Motor neuron (in vitro differentiated cells): Measurements from ENCODE around the gene PDRG1. TPM values are rescaled to one million over a fixed set of nuclear protein-coding genes. Genes with fewer than 3 reads are reported as not detected.
A peak's percentile ranks its signal among the peaks of the same experiment; 100 is the strongest.

Experiments used
- ATAC-seq, 8 experiments: fragments of 200-7000 bp; cut with Tn5 transposase; replicated peaks in 6 of 8; 2 replicates each; pipeline ENCODE4 v1.8.0; 2021; ENCODE audit warnings: mild to moderate bottlenecking in 8 of 8, moderate library complexity in 8 of 8
- H3K27ac ChIP-seq, 2 donors: fragments of 250-450 bp; sonication (Bioruptor Pico); 2 replicates each; pipeline ENCODE4 v1.9.0; 2021; ENCODE audit warnings: antibody characterized with exemption in 2 of 2, mild to moderate bottlenecking in 2 of 2, moderate library complexity in 1 of 2
- H3K4me1 ChIP-seq, 2 donors: fragments of 250-450 bp; sonication (Bioruptor Pico); replicated peaks in 1 of 2; 2 replicates each; pipeline ENCODE4 v1.6.1; 2021; ENCODE audit warnings: antibody characterized with exemption in 2 of 2, mild to moderate bottlenecking in 2 of 2, moderate library complexity in 1 of 2
- H3K4me3 ChIP-seq, 5 donors: fragments of 250-450 bp; sonication (Bioruptor Pico); 2 replicates each; pipeline ENCODE4 v1.9.0; 2021; ENCODE audit warnings: antibody characterized with exemption in 5 of 5, mild to moderate bottlenecking in 5 of 5, moderate library complexity in 4 of 5
- WGBS, 10 experiments: fragments of 450-650 bp; shearing (Covaris generic); methylation state at CpG; one replicate each; pipeline ENCODE4 v1.0.0; 2022; 5-methylcytosine and 5-hydroxymethylcytosine counted together
- in situ Hi-C, 9 experiments: fragments of 400-800 bp; cut with MboI; loops; one replicate each; pipeline ENCODE4 v1.15.0; 2021; ENCODE audit warnings: low sequenced_read_pairs in 9 of 9, low pct_unique_long_range_greater_than_20kb in 2 of 9; ENCODE audit not compliant: unreplicated experiment in 9 of 9
- total RNA-seq, 8 experiments: library from RNA; unstranded; fragments of 300-600 nt; gene quantifications; 2 replicates each; pipeline versions ENCODE4 v1.2.3 to v1.2.4, GENCODE V29; 2022

PDRG1 gene
- total RNA-seq, 8 experiments from 2014 or later: 16.4 to 46.5 (median 22.2) TPM

DNA sequence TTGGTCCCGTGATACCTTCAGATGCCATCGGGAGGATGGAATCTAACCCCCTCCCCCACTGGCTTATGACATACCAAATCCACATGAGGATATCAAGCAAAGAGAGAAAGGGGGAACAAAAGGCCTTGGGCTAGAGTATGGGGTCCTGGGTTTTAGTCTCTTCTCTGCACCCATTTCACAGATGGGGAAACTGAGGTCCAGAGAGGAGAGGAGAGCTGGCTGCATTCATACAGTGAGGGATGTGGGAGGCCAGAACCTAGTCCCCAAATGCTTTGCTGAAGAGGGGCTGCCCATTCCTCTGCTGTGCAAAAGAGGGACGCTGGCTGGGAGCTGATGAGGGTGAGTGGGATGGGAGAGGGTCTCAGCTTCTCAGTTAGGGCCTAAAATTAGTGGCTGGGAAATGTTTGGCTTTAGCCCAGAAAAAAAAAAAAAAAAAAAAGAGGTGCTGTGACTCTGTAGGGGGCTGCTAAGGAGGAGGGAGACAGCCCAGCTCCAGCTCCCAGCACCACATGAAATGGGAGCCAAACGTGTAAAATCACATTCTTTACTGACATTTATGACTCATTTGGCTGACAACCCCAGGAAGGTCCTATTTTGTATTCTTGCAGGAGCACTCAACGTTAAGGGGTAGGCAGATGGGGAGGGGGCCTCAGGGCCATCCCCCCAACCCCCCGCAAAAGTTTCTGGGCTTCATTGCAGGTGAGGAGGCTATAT is 28.0 kb upstream of the PDRG1 start:
- Histone ChIP-seq H3K4me3 (no peak overlapping the region), H3K4me1 (peaks cover 6 to 8% of the 10 kb centered on the region in 2 donors), H3K27ac (no peak overlapping the region)
- ATAC-seq: no peak
- WGBS, 10 experiments: 0 to 100% (median 70%) methylated on average over 1 to 5 of the region's 6 CpGs; no CpG with 5 or more reads in 2 of the 10 experiments
- in situ Hi-C loops: no loop called here

DNA sequence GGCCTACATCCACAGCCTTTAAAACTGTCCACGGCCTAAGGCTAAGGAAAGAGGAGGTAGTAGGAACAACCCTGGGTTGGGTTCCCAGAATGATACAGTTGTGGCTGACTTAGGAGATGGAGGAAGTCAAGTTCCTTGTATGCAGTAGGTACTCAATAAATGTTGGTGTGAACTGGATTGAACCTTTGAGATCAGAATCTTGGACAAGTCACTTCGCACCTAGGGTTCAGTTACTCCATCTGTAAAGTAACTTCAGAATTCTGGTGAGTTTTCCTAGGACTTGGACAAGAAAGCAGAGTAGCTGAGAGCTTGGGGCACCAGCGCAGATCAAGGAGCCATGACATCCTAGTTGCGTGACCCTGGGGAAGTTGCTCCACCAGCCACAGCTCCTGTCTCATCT is 25.2 kb upstream of the PDRG1 start:
- in situ Hi-C loops: no loop called here
- 0 to 100% (median 68%) methylated on average over 1 to 4 of the region's 4 CpGs; no CpG with 5 or more reads in 4 of the 10 experiments for WGBS, 10 experiments
- Histone ChIP-seq H3K4me1 (peaks cover 13 to 16% of the 10 kb centered on the region in 2 donors), H3K4me3 (no peak overlapping the region), H3K27ac (no peak overlapping the region)
- ATAC-seq: no peak

DNA sequence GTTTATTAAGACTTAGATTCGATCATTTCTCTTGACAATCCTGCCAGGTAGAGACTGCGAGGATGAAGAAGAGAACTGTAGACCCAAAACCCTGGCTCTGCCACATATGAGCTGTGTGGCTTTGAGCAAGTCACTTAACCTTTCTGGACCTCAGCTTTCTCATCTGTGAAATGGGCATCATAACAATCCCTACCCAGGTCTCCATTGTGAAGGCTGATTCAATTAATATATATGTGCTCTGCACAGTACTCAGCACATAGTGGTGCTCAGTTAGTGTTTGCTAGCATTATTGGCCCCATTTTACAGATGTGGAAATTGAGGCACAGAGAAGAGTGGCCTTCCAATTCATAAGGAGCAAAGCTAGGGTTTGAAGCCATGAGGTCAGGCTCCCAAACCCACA is 24.0 kb upstream of the PDRG1 start:
- no peak overlapping the region for H3K4me3 ChIP-seq
- in situ Hi-C loops: no loop called here
- H3K27ac ChIP-seq: no peak overlapping the region
- ATAC-seq: no peak
- 23 to 94% (median 71%) methylated on average over 2 of the region's 2 CpGs; no CpG with 5 or more reads in 4 of the 10 experiments for WGBS, 10 experiments
- H3K4me1 ChIP-seq: peaks cover 16% of the 10 kb centered on the region in 2 donors

DNA sequence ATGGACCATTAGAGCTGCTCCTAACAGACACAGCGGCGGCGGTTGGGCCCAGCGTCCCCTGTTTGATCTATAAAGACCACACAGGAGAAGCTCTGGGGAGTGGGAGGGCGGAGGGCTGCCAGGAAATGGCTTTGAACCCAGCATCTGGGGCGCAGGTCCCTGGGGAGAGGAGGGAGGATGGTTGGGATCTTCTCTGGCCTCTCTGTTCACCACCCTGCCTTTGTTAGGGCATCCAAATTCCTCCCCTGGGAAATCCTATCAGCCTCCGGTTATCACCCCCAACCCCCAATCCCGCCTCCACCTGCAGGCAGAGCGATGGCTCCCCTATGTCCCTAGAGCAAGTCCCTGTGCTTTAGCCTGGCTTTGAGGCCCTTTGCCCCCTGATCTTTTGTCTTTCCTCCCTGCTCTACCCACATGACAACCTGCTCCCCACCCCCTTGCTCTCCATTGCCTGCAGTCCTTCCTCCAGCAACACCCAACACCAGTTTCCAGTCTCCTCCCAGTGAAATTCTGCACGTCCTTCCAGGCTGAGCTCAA is 23.2 kb upstream of the PDRG1 start:
- peaks cover 16 to 25% of the 10 kb centered on the region in 2 donors for H3K4me1 ChIP-seq
- H3K27ac ChIP-seq: peak overlapping the region; percentile 47 to 73
- H3K4me3 ChIP-seq: peak overlapping the region in 3 of 5 donors; percentile 1 to 18 (median 17)
- in situ Hi-C loops: loop anchor here in 2 of 9 experiments (25.0 kb wide), 2 partner anchors 87 to 113 kb away; partner anchors contain the start of genes DUSP15 (in 1 of the 2), HCK (in 1 of the 2) and TTLL9 (in 1 of the 2)
- 0 to 13% (median 8%) methylated on average over 1 to 4 of the region's 10 CpGs; no CpG with 5 or more reads in 6 of the 10 experiments for WGBS, 10 experiments
- ATAC-seq: peak in 7 of 8 experiments; percentile 58 to 77 (median 72)

DNA sequence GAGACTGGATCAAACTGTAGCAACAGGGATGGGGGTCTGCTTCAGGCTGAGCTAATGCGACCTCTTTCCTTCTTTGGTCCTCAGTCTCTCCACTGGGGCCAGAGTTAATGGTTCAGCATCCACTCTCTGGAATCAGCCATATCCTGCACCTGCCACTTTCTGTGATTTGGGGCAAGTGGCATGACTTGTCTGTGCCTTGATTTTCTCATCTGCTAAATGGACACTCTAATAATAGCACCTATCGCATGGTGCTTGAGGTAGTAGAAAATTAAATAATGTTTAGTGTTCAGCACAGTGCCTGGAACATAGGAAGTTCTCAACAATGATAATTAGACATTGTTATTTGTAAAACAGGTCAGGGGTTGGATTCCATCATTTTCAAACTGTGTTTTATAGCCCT is 22.4 kb upstream of the PDRG1 start:
- Histone ChIP-seq H3K4me1 (peaks cover 16 to 26% of the 10 kb centered on the region in 2 donors), H3K27ac (peak overlapping the region in 1 of 2 donors; percentile 47), H3K4me3 (peak overlapping the region in 1 of 5 donors; percentile 18)
- 33 to 100% (median 65%) methylated on average over 1 to 2 of the region's 2 CpGs; no CpG with 5 or more reads in 4 of the 10 experiments for WGBS, 10 experiments
- ATAC-seq: no peak
- in situ Hi-C loops: loop anchor here in 2 of 9 experiments (25.0 kb wide), 2 partner anchors 88 to 112 kb away; partner anchors contain the start of genes DUSP15 (in 1 of the 2), HCK (in 1 of the 2) and TTLL9 (in 1 of the 2)

DNA sequence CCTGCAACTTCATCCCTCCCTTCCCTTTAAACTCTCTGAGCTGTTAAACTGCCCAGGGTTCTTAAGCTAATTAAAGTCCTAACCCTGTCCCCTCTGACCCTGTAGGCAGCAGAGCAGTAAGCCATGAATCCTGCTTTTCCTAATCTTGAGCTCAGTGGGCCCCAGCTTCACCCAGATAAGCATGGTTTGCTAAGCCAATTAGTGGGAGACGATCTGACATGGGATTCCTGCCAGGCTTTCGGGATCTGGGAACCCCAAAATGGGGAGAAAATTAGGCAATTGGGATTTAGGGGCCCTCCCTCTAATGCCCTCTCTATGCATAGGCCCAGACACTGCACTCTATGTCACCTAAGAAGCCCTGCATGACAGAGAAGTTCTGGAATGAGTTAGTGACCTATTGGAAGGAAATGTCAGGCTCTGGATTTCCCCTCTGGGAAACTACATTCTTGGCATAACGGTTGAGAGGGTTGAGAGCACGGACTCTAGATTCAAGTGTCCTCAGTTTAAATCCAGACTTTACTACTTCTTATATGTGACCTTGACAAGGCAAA is 20.7 kb upstream of the PDRG1 start:
- no peak for ATAC-seq
- in situ Hi-C loops: loop anchor here in 2 of 9 experiments (25.0 kb wide), 2 partner anchors 90 to 110 kb away; partner anchors contain the start of genes DUSP15 (in 1 of the 2), HCK (in 1 of the 2) and TTLL9 (in 1 of the 2)
- H3K4me1 ChIP-seq: peaks cover 16 to 26% of the 10 kb centered on the region in 2 donors
- no peak overlapping the region for H3K4me3 ChIP-seq
- 0 to 68% (median 40%) methylated on average over 1 to 4 of the region's 4 CpGs; no CpG with 5 or more reads in 3 of the 10 experiments for WGBS, 10 experiments
- H3K27ac ChIP-seq: no peak overlapping the region

DNA sequence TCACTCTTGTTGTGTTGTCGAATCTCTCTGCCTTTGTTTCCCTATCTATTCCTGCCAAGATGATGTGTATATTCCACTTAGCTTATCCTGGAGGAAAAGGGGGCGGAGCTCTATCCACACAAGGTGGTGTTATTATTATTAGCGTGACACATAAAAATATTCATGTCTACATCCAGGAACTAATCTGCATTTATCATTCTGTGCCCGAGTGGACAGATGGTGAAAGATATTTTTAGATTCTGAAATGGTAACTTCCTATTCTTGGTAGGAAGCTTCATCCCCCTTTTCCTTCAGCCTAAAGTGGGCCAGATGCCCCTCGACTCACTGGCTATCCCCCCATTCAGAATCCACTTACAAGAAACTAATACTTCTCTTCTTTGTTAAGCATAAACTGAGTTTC is 18.1 kb upstream of the PDRG1 start:
- in situ Hi-C loops: loop anchor here in 2 of 9 experiments (25.0 kb wide), 2 partner anchors 92 to 108 kb away; partner anchors contain the start of genes DUSP15 (in 1 of the 2), HCK (in 1 of the 2) and TTLL9 (in 1 of the 2)
- WGBS, 10 experiments: 0 to 59% (median 37%) methylated on average over 1 to 5 of the region's 5 CpGs
- peak overlapping the region; percentile 59 to 91 (median 71) for H3K4me3 ChIP-seq
- no peak overlapping the region for H3K27ac ChIP-seq
- no peak for ATAC-seq
- H3K4me1 ChIP-seq: peaks cover 14 to 28% of the 10 kb centered on the region in 2 donors

DNA sequence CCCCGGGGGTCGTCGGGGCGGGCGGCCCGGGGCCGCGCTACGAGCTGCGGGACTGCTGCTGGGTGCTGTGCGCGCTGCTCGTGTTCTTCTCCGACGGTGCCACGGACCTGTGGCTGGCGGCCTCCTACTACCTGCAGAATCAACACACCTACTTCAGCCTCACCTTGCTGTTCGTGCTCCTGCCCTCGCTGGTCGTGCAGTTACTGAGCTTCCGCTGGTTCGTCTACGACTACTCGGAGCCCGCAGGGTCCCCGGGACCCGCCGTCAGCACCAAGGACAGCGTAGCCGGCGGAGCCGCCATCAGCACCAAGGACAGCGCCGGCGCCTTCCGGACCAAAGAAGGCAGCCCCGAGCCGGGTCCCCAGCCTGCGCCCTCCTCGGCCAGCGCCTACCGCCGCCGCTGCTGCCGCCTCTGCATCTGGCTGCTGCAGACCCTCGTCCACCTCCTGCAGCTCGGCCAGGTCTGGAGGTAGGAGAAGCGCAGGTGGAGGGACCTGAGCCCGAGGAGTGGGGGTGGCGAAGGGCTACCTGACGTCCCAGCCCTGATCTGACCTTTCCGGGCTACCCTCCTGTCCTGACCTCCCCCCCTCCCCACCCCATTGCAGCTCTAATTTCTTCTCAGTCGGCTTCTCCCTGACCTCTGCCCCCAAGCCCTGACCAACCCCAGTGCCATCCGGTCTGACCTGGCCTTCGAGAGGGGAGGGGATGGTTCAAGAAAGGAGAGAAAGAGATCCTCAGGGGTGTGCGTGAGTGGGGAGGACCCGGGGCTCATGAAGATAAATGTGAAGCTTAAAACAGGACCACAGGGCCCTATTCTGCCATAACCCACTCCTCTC is 16.7 kb upstream of the PDRG1 start:
- in situ Hi-C loops: loop anchor here in 2 of 9 experiments (25.0 kb wide), 2 partner anchors 94 to 106 kb away; partner anchors contain the start of genes DUSP15 (in 1 of the 2), HCK (in 1 of the 2) and TTLL9 (in 1 of the 2)
- ATAC-seq: peak; percentile 64 to 98 (median 76)
- 0% methylated on average over 1 to 2 of the region's 57 CpGs; no CpG with 5 or more reads in 7 of the 10 experiments for WGBS, 10 experiments
- Histone ChIP-seq H3K27ac (peak overlapping the region; percentile 57 to 73), H3K4me3 (peak overlapping the region; percentile 59 to 91 (median 71)), H3K4me1 (peaks cover 4 to 26% of the 10 kb centered on the region in 2 donors)

DNA sequence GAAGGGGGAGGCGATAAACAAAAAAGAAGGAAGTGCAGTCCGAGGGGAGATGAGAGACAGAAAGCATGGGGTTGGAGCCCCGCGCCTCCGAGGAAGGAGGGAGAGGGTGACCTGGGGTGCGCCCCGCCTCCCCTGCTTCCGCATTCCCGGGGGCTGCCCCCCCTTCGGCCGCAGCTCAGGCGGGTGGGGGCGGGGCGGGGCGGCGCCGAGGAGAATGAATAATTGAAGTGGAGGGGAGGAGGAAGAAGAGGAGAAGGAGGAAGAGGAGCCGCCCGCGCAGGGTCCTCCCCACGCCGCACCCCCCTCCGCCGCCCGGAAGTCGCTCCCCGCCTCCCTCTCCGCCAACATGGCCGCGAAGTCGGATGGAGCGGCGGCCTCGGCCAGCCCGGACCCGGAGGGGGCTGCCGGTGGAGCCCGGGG is 16.0 kb upstream of the PDRG1 start, which contains the start of gene XKR7:
Gene XKR7, plus strand, starts transcription at position 322 of the 420 bp plus-strand sequence. Its CDS starts 25 bp downstream, at position 347.
- no CpG with 5 or more reads among the region's 38 CpGs for WGBS, 10 experiments
- Histone ChIP-seq H3K27ac (peak within 1 kb of the TSS; percentile 57 to 73), H3K4me3 (peak within 1 kb of the TSS; percentile 59 to 91 (median 71)), H3K4me1 (peaks cover 7 to 33% of the 10 kb centered on the region in 2 donors)
- in situ Hi-C loops: loop anchor here in 2 of 9 experiments (25.0 kb wide), 2 partner anchors 94 to 106 kb away; partner anchors contain the start of genes DUSP15 (in 1 of the 2), HCK (in 1 of the 2) and TTLL9 (in 1 of the 2)
- ATAC-seq: peak; percentile 22 to 83 (median 76)

DNA sequence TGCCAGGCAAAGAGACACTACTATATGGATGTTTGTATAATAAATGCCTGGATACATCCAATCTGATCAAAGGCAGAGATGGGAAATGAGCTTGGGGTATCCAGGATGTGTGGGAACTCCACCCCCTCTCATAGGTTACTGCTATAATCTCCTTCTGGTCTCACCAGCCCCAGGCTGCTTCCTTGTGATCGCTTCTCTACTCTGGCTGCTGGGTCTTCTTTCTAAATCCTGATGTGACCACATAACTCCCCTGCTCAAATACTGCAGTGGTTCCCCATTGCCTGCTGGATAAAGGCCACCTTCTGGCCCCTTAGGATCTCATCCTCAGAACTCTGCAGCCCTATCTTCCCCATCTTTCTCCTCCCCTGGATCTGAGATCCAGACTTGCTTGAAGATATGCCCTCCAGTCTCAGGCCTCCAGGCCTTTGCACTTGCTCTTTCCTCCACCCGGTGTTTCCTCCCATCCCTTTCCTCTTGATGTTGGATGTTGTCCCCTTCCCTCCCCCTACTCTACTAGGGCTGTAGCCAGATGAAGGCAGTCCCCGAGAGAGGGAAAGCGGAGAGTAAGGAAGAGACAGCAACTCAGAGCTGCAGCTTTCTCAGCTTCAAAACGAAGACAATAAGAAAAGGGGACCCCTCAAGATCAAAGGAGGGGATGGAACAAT is 15.3 kb upstream of the PDRG1 start:
- H3K27ac ChIP-seq: peak overlapping the region; percentile 57 to 73
- peak overlapping the region; percentile 59 to 91 (median 71) for H3K4me3 ChIP-seq
- peak in 5 of 8 experiments; percentile 27 to 56 (median 49) for ATAC-seq
- in situ Hi-C loops: loop anchor here in 2 of 9 experiments (25.0 kb wide), 2 partner anchors 95 to 105 kb away; partner anchors contain the start of genes DUSP15 (in 1 of the 2), HCK (in 1 of the 2) and TTLL9 (in 1 of the 2)
- H3K4me1 ChIP-seq: peaks cover 14 to 40% of the 10 kb centered on the region in 2 donors
- 0 to 46% (median 0%) methylated on average over 1 to 5 of the region's 5 CpGs; no CpG with 5 or more reads in 1 of the 10 experiments for WGBS, 10 experiments

DNA sequence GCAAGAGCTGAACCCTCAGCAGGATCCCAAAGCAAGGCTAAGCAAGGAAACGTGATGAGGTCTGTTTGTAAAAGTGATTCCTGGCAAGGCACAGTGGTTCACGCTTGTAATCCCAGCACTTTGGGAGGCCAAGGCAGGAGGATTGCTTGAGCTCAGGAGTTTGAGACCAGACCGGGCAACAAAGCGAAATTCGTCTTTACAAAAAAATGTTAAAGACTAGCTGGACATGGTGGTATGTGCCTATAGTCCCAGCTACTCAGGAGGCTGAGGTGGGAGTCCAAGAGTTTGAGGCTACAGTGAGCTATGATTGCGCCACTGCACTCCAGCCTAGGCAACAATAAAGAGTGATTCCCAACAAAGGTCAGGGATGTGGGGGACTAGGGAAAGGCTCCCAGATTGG is 12.0 kb upstream of the PDRG1 start:
- WGBS, 10 experiments: 4 to 80% (median 59%) methylated on average over 2 to 6 of the region's 6 CpGs
- no peak for ATAC-seq
- Histone ChIP-seq H3K4me1 (peaks cover 14 to 28% of the 10 kb centered on the region in 2 donors), H3K4me3 (no peak overlapping the region), H3K27ac (no peak overlapping the region)
- in situ Hi-C loops: loop anchor here in 2 of 9 experiments (25.0 kb wide), 2 partner anchors 98 to 102 kb away; partner anchors contain the start of genes DUSP15 (in 1 of the 2), HCK (in 1 of the 2) and TTLL9 (in 1 of the 2)
